H1 (cell line): ENCODE data around the gene HECTD4. TPM values are rescaled to one million over a fixed set of nuclear protein-coding genes. Genes with fewer than 3 reads are reported as not detected.

Experiments
- CTCF ChIA-PET: fragments of 300-600 bp; sonication (Branson Sonifier 250); formaldehyde crosslinking; loops from one replicate; lab custom pipeline; 2021; ENCODE audit not compliant: partially characterized antibody; lab: Charles Lee
- POLR2A ChIA-PET: fragments of 300-600 bp; sonication (Branson Sonifier 250); formaldehyde crosslinking; loops from one replicate; lab custom pipeline; 2021; ENCODE audit warnings: inconsistent platforms; ENCODE audit not compliant: partially characterized antibody; lab: Charles Lee
- DNase-seq, 2 experiments: peaks; one replicate each; pipeline versions ENCODE4 v3.0.0 to v3.0.0-alpha.2; 2010 to 2022; ENCODE audit warnings: low spot score in 2 of 2, low read depth in 1 of 2, mixed read lengths in 1 of 2
- FAIRE-seq: peaks from 2 replicates; lab custom pipeline; 2011; peaks lifted over from hg19 to GRCh38; lab: Jason Lieb, UNC
- H2AFZ ChIP-seq: 2 replicates; pipeline ENCODE4 v1.8.1; 2012; ENCODE audit warnings: low read length, inconsistent platforms
- H2AK5ac ChIP-seq: 2 replicates; pipeline ENCODE4 v1.6.1; 2013; ENCODE audit warnings: low read depth, low read length
- H2BK120ac ChIP-seq: replicated peaks from 2 replicates; pipeline ENCODE3; 2013; ENCODE audit warnings: low read depth, low read length, inconsistent platforms
- H2BK12ac ChIP-seq: 2 replicates; pipeline ENCODE4 v1.6.1; 2013; ENCODE audit warnings: low read depth, low read length
- H2BK15ac ChIP-seq: 2 replicates; pipeline ENCODE4 v1.6.1; 2013; ENCODE audit warnings: low read length
- H2BK20ac ChIP-seq: 2 replicates; pipeline ENCODE4 v1.6.1; 2013; ENCODE audit warnings: low read length
- H2BK5ac ChIP-seq: 2 replicates; pipeline ENCODE4 v1.6.1; 2013; ENCODE audit warnings: low read depth, low read length
- H3K14ac ChIP-seq: 2 replicates; pipeline ENCODE4 v1.6.1; 2013; ENCODE audit warnings: inconsistent platforms; ENCODE audit not compliant: insufficient read length
- H3K18ac ChIP-seq: 2 replicates; pipeline ENCODE4 v1.6.1; 2013; ENCODE audit warnings: low read length; ENCODE audit errors: extremely low read depth
- H3K23ac ChIP-seq: 2 replicates; pipeline ENCODE4 v1.6.1; 2013; ENCODE audit warnings: inconsistent platforms; ENCODE audit not compliant: insufficient read length
- H3K23me2 ChIP-seq: 2 replicates; pipeline ENCODE4 v1.6.1; 2013; ENCODE audit warnings: low read depth, low read length
- H3K27ac ChIP-seq: 2 replicates; pipeline ENCODE4 v1.6.1; 2011; ENCODE audit warnings: low read depth, low read length, inconsistent platforms
- H3K27me3 ChIP-seq, 4 experiments: replicated peaks in 1 of 4; 1 replicate in 1 of 4; 2 replicates in 3 of 4; pipeline versions ENCODE4 v1.6.1 to v1.8.1; 2011 to 2013; ENCODE audit warnings: low read length in 3 of 4, mild to moderate bottlenecking in 3 of 4, inconsistent platforms in 2 of 4, mixed read lengths in 2 of 4, moderate library complexity in 1 of 4; ENCODE audit not compliant: control insufficient read depth in 3 of 4, insufficient read depth in 3 of 4; ENCODE audit errors: extremely low read depth in 1 of 4
- H3K36me3 ChIP-seq, 4 experiments: 2 replicates each; pipeline versions ENCODE4 v1.6.1 to v1.8.1; 2011 to 2013; ENCODE audit warnings: mild to moderate bottlenecking in 4 of 4, low read length in 3 of 4, moderate library complexity in 2 of 4, control low read depth in 1 of 4, inconsistent platforms in 1 of 4; ENCODE audit not compliant: insufficient read depth in 4 of 4, control insufficient read depth in 2 of 4
- H3K4ac ChIP-seq: replicated peaks from 2 replicates; pipeline ENCODE3; 2013; ENCODE audit warnings: low read length, low read depth, mixed read lengths, inconsistent platforms; ENCODE audit not compliant: insufficient read length
- H3K4me1 ChIP-seq, 4 experiments: replicated peaks in 1 of 4; 1 replicate in 1 of 4; 2 replicates in 3 of 4; pipeline versions ENCODE4 v1.6.1 to v1.8.1; 2011 to 2013; ENCODE audit warnings: low read length in 3 of 4, inconsistent platforms in 2 of 4, mixed read lengths in 1 of 4; ENCODE audit not compliant: insufficient read depth in 4 of 4, control insufficient read depth in 3 of 4
- H3K4me2 ChIP-seq, 2 experiments: 2 replicates each; pipeline versions ENCODE4 v1.6.1 to v1.8.1; 2011 to 2013; ENCODE audit warnings: low read depth in 2 of 2, low read length in 2 of 2, control low read depth in 1 of 2, inconsistent platforms in 1 of 2, mild to moderate bottlenecking in 1 of 2; ENCODE audit not compliant: insufficient read depth in 1 of 2
- H3K4me3 ChIP-seq, 4 experiments: fragments of 200-600, 300-600 bp in 1 of 4; sonication (generic), shearing (Covaris generic), sonication (Bioruptor Twin) in 1 of 4; 2 replicates each; pipeline versions ENCODE4 v1.5.1 to v1.8.1; 2011 to 2016; ENCODE audit warnings: low read length in 4 of 4, low read depth in 3 of 4, control low read depth in 2 of 4, inconsistent platforms in 2 of 4, mild to moderate bottlenecking in 2 of 4, mixed read lengths in 1 of 4, moderate library complexity in 1 of 4; ENCODE audit not compliant: insufficient read depth in 2 of 4; ENCODE audit errors: extremely low read depth in 1 of 4
- H3K56ac ChIP-seq: replicated peaks from 2 replicates; pipeline ENCODE3; 2013; ENCODE audit warnings: low read depth, mild to moderate bottlenecking, mixed read lengths, low read length, inconsistent platforms; ENCODE audit not compliant: insufficient read length
- H3K79me1 ChIP-seq: 2 replicates; pipeline ENCODE4 v1.6.1; 2013; ENCODE audit warnings: low read depth, low read length, control low read depth
- H3K79me2 ChIP-seq, 2 experiments: 2 replicates each; pipeline versions ENCODE4 v1.6.1 to v1.8.1; 2012 to 2013; ENCODE audit warnings: low read length in 2 of 2, mild to moderate bottlenecking in 2 of 2, inconsistent platforms in 1 of 2; ENCODE audit not compliant: insufficient read depth in 2 of 2, control insufficient read depth in 1 of 2
- H3K9ac ChIP-seq, 4 experiments: replicated peaks in 1 of 4; 1 replicate in 1 of 4; 2 replicates in 3 of 4; pipeline versions ENCODE4 v1.6.1 to v1.8.1; 2011 to 2013; ENCODE audit warnings: low read depth in 3 of 4, low read length in 3 of 4, control low read depth in 2 of 4, mild to moderate bottlenecking in 2 of 4, moderate library complexity in 2 of 4, inconsistent platforms in 1 of 4; ENCODE audit errors: extremely low read depth in 1 of 4
- H3K9me3 ChIP-seq, 2 experiments: 2 replicates each; pipeline versions ENCODE4 v1.6.1 to v1.8.1; 2012 to 2013; ENCODE audit warnings: mild to moderate bottlenecking in 2 of 2, moderate library complexity in 2 of 2, control low read depth in 1 of 2, inconsistent platforms in 1 of 2, low read depth in 1 of 2, low read length in 1 of 2, mixed read lengths in 1 of 2; ENCODE audit not compliant: insufficient read depth in 2 of 2
- H4K20me1 ChIP-seq, 2 experiments: replicated peaks in 1 of 2; 2 replicates each; pipeline versions ENCODE3 to v1.8.1; 2011 to 2013; ENCODE audit warnings: inconsistent platforms in 2 of 2, low read length in 2 of 2, mild to moderate bottlenecking in 1 of 2; ENCODE audit not compliant: insufficient read depth in 2 of 2, control insufficient read depth in 1 of 2
- H4K5ac ChIP-seq: 2 replicates; pipeline ENCODE4 v1.6.1; 2013; ENCODE audit warnings: low read length, low read depth, mixed read lengths, inconsistent platforms; ENCODE audit not compliant: insufficient read length
- H4K8ac ChIP-seq: 2 replicates; pipeline ENCODE4 v1.8.0; 2013; ENCODE audit warnings: mild to moderate bottlenecking, moderate library complexity, low read length, inconsistent platforms; ENCODE audit not compliant: insufficient read depth; ENCODE audit errors: extremely low read depth
- H4K91ac ChIP-seq: replicated peaks from 2 replicates; pipeline ENCODE3; 2013; ENCODE audit warnings: low read length, mixed read lengths, inconsistent platforms; ENCODE audit not compliant: insufficient read length
- SP4 ChIP-seq: IDR thresholded peaks from 2 replicates; pipeline ENCODE4 v1.6.1; 2012; ENCODE audit warnings: low read length, inconsistent platforms
- WGBS, 2 experiments: shearing (Covaris generic) in 1 of 2; methylation state at CpG; one replicate each; pipeline versions ENCODE4 v1.1.6 to v1.1.7; 2013 to 2015; ENCODE audit warnings: low lambda C conversion rate in 2 of 2, mixed read lengths in 2 of 2, inconsistent platforms in 1 of 2, low coverage in 1 of 2, missing lambda C conversion rate in 1 of 2; ENCODE audit not compliant: insufficient replicate concordance in 2 of 2, insufficient coverage in 1 of 2, insufficient read length in 1 of 2; ENCODE audit errors: extremely low coverage in 1 of 2, missing lambda C conversion rate in 1 of 2; 5-methylcytosine and 5-hydroxymethylcytosine counted together
- polyA plus RNA-seq, 7 experiments: library from polyadenylated mRNA; depleted of rRNA in 3 of 7; stranded (reverse) in 5 of 7; unstranded in 2 of 7; fragments of >200 nt in 5 of 7; fragments of 200-250 nt in 2 of 7; gene quantifications; 1 replicate in 5 of 7; 2 replicates in 1 of 7; 4 replicates in 1 of 7; pipeline versions ENCODE4 v1.2.1 to v1.2.3, GENCODE V29; 2011 to 2013; ENCODE audit warnings: missing spikeins in 2 of 7, mixed read lengths in 2 of 7
- total RNA-seq: library from RNA; stranded (reverse); fragmentation: NEBNext Ultra II Directional; extraction: Animal tissue kit (Norgen Biotek cat#: 25700); gene quantifications from 2 replicates; pipeline ENCODE4 v1.2.1, GENCODE V29; 2021

The HECTD4 gene
- total and polyA plus RNA-seq, 2 of the 8 experiments (the other 6 are each of a cell fraction or from before 2014, with no cell fraction given): 6.5 to 33.7 TPM

- CTCF ChIA-PET: interaction anchor here (0.6 to 1.2 kb wide), 4 partner anchors 29 to 521 kb away, joined by 3 to 5 read pairs (median 4); no protein-coding TSS in a partner anchor
- Histone ChIP-seq H4K8ac (peak overlapping the region; percentile 72), H4K91ac (no peak overlapping the region), H3K56ac (no peak overlapping the region), H3K9ac (no peak overlapping the region), H3K14ac (no peak overlapping the region), H2BK120ac (no peak overlapping the region), H4K20me1 (no peaks in the 10 kb centered on the region)
- DNase-seq: no peak
- 92% methylated on average over 12 of the region's 12 CpGs; no CpG with 5 or more reads in 1 of the 2 experiments for WGBS, 2 experiments
- no peak for TF ChIP-seq SP4
- TF ChIP-seq, all 59 proteins: peak for 0
- no peaks in the 10 kb centered on the region for H3K9me3 ChIP-seq
- H3K79me2 ChIP-seq: no peaks in the 10 kb centered on the region
- H3K36me3 ChIP-seq: no peaks in the 10 kb centered on the region; a peak in 2 of 8 replicates
- no peak overlapping the region for H3K4me3 ChIP-seq
- no peak overlapping the region for H2BK12ac ChIP-seq
- no peaks in the 10 kb centered on the region for H3K23me2 ChIP-seq
- H3K23ac ChIP-seq: no peak overlapping the region
- no peak overlapping the region for H2AK5ac ChIP-seq
- no peak overlapping the region for H3K18ac ChIP-seq
- H3K4me2 ChIP-seq: no peak overlapping the region
- H2AFZ ChIP-seq: no peak overlapping the region
- no peaks in the 10 kb centered on the region for H3K27me3 ChIP-seq
- H3K4ac ChIP-seq: no peak overlapping the region
- no peaks in the 10 kb centered on the region; the same call in 1 of the 2 replicates for H3K79me1 ChIP-seq
- FAIRE-seq: no peak
- H2BK5ac ChIP-seq: no peak overlapping the region
- POLR2A ChIA-PET: no interaction called here
- no peak overlapping the region for H4K5ac ChIP-seq
- H2BK20ac ChIP-seq: no peak overlapping the region
- H3K4me1 ChIP-seq: no peaks in the 10 kb centered on the region; a peak in 1 of 7 replicates
- H2BK15ac ChIP-seq: no peak overlapping the region
- H3K27ac ChIP-seq: no peak overlapping the region
These were observed 215.2 kb downstream of the HECTD4 start for GRCh38 chr12:112167031-112167461.
